H1 (cell line): ENCODE data around the gene TMEM273. TPM values are rescaled to one million over a fixed set of nuclear protein-coding genes. Genes with fewer than 3 reads are reported as not detected.

ENCODE experiments used
- CTCF ChIA-PET: fragments of 300-600 bp; sonication (Branson Sonifier 250); formaldehyde crosslinking; loops from one replicate; lab custom pipeline; 2021; ENCODE audit not compliant: partially characterized antibody; lab: Charles Lee
- POLR2A ChIA-PET: fragments of 300-600 bp; sonication (Branson Sonifier 250); formaldehyde crosslinking; loops from one replicate; lab custom pipeline; 2021; ENCODE audit warnings: inconsistent platforms; ENCODE audit not compliant: partially characterized antibody; lab: Charles Lee
- DNase-seq, 2 experiments: peaks; one replicate each; pipeline versions ENCODE4 v3.0.0 to v3.0.0-alpha.2; 2010 to 2022; ENCODE audit warnings: low spot score in 2 of 2, low read depth in 1 of 2, mixed read lengths in 1 of 2
- FAIRE-seq: peaks from 2 replicates; lab custom pipeline; 2011; peaks lifted over from hg19 to GRCh38; lab: Jason Lieb, UNC
- H2AFZ ChIP-seq: 2 replicates; pipeline ENCODE4 v1.8.1; 2012; ENCODE audit warnings: low read length, inconsistent platforms
- H2AK5ac ChIP-seq: 2 replicates; pipeline ENCODE4 v1.6.1; 2013; ENCODE audit warnings: low read depth, low read length
- H2BK120ac ChIP-seq: replicated peaks from 2 replicates; pipeline ENCODE3; 2013; ENCODE audit warnings: low read depth, low read length, inconsistent platforms
- H2BK12ac ChIP-seq: 2 replicates; pipeline ENCODE4 v1.6.1; 2013; ENCODE audit warnings: low read depth, low read length
- H2BK15ac ChIP-seq: 2 replicates; pipeline ENCODE4 v1.6.1; 2013; ENCODE audit warnings: low read length
- H2BK20ac ChIP-seq: 2 replicates; pipeline ENCODE4 v1.6.1; 2013; ENCODE audit warnings: low read length
- H2BK5ac ChIP-seq: 2 replicates; pipeline ENCODE4 v1.6.1; 2013; ENCODE audit warnings: low read depth, low read length
- H3K14ac ChIP-seq: 2 replicates; pipeline ENCODE4 v1.6.1; 2013; ENCODE audit warnings: inconsistent platforms; ENCODE audit not compliant: insufficient read length
- H3K18ac ChIP-seq: 2 replicates; pipeline ENCODE4 v1.6.1; 2013; ENCODE audit warnings: low read length; ENCODE audit errors: extremely low read depth
- H3K23ac ChIP-seq: 2 replicates; pipeline ENCODE4 v1.6.1; 2013; ENCODE audit warnings: inconsistent platforms; ENCODE audit not compliant: insufficient read length
- H3K23me2 ChIP-seq: 2 replicates; pipeline ENCODE4 v1.6.1; 2013; ENCODE audit warnings: low read depth, low read length
- H3K27ac ChIP-seq: 2 replicates; pipeline ENCODE4 v1.6.1; 2011; ENCODE audit warnings: low read depth, low read length, inconsistent platforms
- H3K27me3 ChIP-seq, 4 experiments: replicated peaks in 1 of 4; 1 replicate in 1 of 4; 2 replicates in 3 of 4; pipeline versions ENCODE4 v1.6.1 to v1.8.1; 2011 to 2013; ENCODE audit warnings: low read length in 3 of 4, mild to moderate bottlenecking in 3 of 4, inconsistent platforms in 2 of 4, mixed read lengths in 2 of 4, moderate library complexity in 1 of 4; ENCODE audit not compliant: control insufficient read depth in 3 of 4, insufficient read depth in 3 of 4; ENCODE audit errors: extremely low read depth in 1 of 4
- H3K36me3 ChIP-seq, 4 experiments: 2 replicates each; pipeline versions ENCODE4 v1.6.1 to v1.8.1; 2011 to 2013; ENCODE audit warnings: mild to moderate bottlenecking in 4 of 4, low read length in 3 of 4, moderate library complexity in 2 of 4, control low read depth in 1 of 4, inconsistent platforms in 1 of 4; ENCODE audit not compliant: insufficient read depth in 4 of 4, control insufficient read depth in 2 of 4
- H3K4ac ChIP-seq: replicated peaks from 2 replicates; pipeline ENCODE3; 2013; ENCODE audit warnings: low read length, low read depth, mixed read lengths, inconsistent platforms; ENCODE audit not compliant: insufficient read length
- H3K4me1 ChIP-seq, 4 experiments: replicated peaks in 1 of 4; 1 replicate in 1 of 4; 2 replicates in 3 of 4; pipeline versions ENCODE4 v1.6.1 to v1.8.1; 2011 to 2013; ENCODE audit warnings: low read length in 3 of 4, inconsistent platforms in 2 of 4, mixed read lengths in 1 of 4; ENCODE audit not compliant: insufficient read depth in 4 of 4, control insufficient read depth in 3 of 4
- H3K4me2 ChIP-seq, 2 experiments: 2 replicates each; pipeline versions ENCODE4 v1.6.1 to v1.8.1; 2011 to 2013; ENCODE audit warnings: low read depth in 2 of 2, low read length in 2 of 2, control low read depth in 1 of 2, inconsistent platforms in 1 of 2, mild to moderate bottlenecking in 1 of 2; ENCODE audit not compliant: insufficient read depth in 1 of 2
- H3K4me3 ChIP-seq, 4 experiments: fragments of 200-600, 300-600 bp in 1 of 4; sonication (generic), shearing (Covaris generic), sonication (Bioruptor Twin) in 1 of 4; 2 replicates each; pipeline versions ENCODE4 v1.5.1 to v1.8.1; 2011 to 2016; ENCODE audit warnings: low read length in 4 of 4, low read depth in 3 of 4, control low read depth in 2 of 4, inconsistent platforms in 2 of 4, mild to moderate bottlenecking in 2 of 4, mixed read lengths in 1 of 4, moderate library complexity in 1 of 4; ENCODE audit not compliant: insufficient read depth in 2 of 4; ENCODE audit errors: extremely low read depth in 1 of 4
- H3K56ac ChIP-seq: replicated peaks from 2 replicates; pipeline ENCODE3; 2013; ENCODE audit warnings: low read depth, mild to moderate bottlenecking, mixed read lengths, low read length, inconsistent platforms; ENCODE audit not compliant: insufficient read length
- H3K79me1 ChIP-seq: 2 replicates; pipeline ENCODE4 v1.6.1; 2013; ENCODE audit warnings: low read depth, low read length, control low read depth
- H3K79me2 ChIP-seq, 2 experiments: 2 replicates each; pipeline versions ENCODE4 v1.6.1 to v1.8.1; 2012 to 2013; ENCODE audit warnings: low read length in 2 of 2, mild to moderate bottlenecking in 2 of 2, inconsistent platforms in 1 of 2; ENCODE audit not compliant: insufficient read depth in 2 of 2, control insufficient read depth in 1 of 2
- H3K9ac ChIP-seq, 4 experiments: replicated peaks in 1 of 4; 1 replicate in 1 of 4; 2 replicates in 3 of 4; pipeline versions ENCODE4 v1.6.1 to v1.8.1; 2011 to 2013; ENCODE audit warnings: low read depth in 3 of 4, low read length in 3 of 4, control low read depth in 2 of 4, mild to moderate bottlenecking in 2 of 4, moderate library complexity in 2 of 4, inconsistent platforms in 1 of 4; ENCODE audit errors: extremely low read depth in 1 of 4
- H3K9me3 ChIP-seq, 2 experiments: 2 replicates each; pipeline versions ENCODE4 v1.6.1 to v1.8.1; 2012 to 2013; ENCODE audit warnings: mild to moderate bottlenecking in 2 of 2, moderate library complexity in 2 of 2, control low read depth in 1 of 2, inconsistent platforms in 1 of 2, low read depth in 1 of 2, low read length in 1 of 2, mixed read lengths in 1 of 2; ENCODE audit not compliant: insufficient read depth in 2 of 2
- H4K20me1 ChIP-seq, 2 experiments: replicated peaks in 1 of 2; 2 replicates each; pipeline versions ENCODE3 to v1.8.1; 2011 to 2013; ENCODE audit warnings: inconsistent platforms in 2 of 2, low read length in 2 of 2, mild to moderate bottlenecking in 1 of 2; ENCODE audit not compliant: insufficient read depth in 2 of 2, control insufficient read depth in 1 of 2
- H4K5ac ChIP-seq: 2 replicates; pipeline ENCODE4 v1.6.1; 2013; ENCODE audit warnings: low read length, low read depth, mixed read lengths, inconsistent platforms; ENCODE audit not compliant: insufficient read length
- H4K8ac ChIP-seq: 2 replicates; pipeline ENCODE4 v1.8.0; 2013; ENCODE audit warnings: mild to moderate bottlenecking, moderate library complexity, low read length, inconsistent platforms; ENCODE audit not compliant: insufficient read depth; ENCODE audit errors: extremely low read depth
- H4K91ac ChIP-seq: replicated peaks from 2 replicates; pipeline ENCODE3; 2013; ENCODE audit warnings: low read length, mixed read lengths, inconsistent platforms; ENCODE audit not compliant: insufficient read length
- BRCA1 ChIP-seq: IDR thresholded peaks from 2 replicates; pipeline ENCODE4 v1.6.1; 2012; ENCODE audit warnings: low read depth, low read length, improper control_type of control experiment
- CHD2 ChIP-seq: IDR thresholded peaks from 2 replicates; pipeline ENCODE4 v1.6.1; 2012; ENCODE audit warnings: low read length, improper control_type of control experiment
- CREB1 ChIP-seq: IDR thresholded peaks from 2 replicates; pipeline ENCODE4 v1.6.1; 2012; ENCODE audit warnings: inconsistent platforms
- EGR1 ChIP-seq: IDR thresholded peaks from 2 replicates; pipeline ENCODE4 v1.6.1; 2011; ENCODE audit warnings: low read depth, low read length, borderline replicate concordance
- KDM4A ChIP-seq: IDR thresholded peaks from one replicate; pipeline ENCODE4 v1.7.1; 2012; ENCODE audit warnings: low read depth, mild to moderate bottlenecking, moderate library complexity, low read length, inconsistent platforms; ENCODE audit not compliant: severe bottlenecking
- POU5F1 ChIP-seq: IDR thresholded peaks from 2 replicates; pipeline ENCODE4 v1.6.1; 2011; ENCODE audit warnings: low read depth, mild to moderate bottlenecking, low read length, moderate library complexity
- SIN3A ChIP-seq, 2 experiments: IDR thresholded peaks in 1 of 2; conservative IDR thresholded peaks in 1 of 2; 2 replicates each; pipeline ENCODE4 v1.6.1; 2011 to 2012; ENCODE audit warnings: low read length in 2 of 2, improper control_type of control experiment in 1 of 2, low read depth in 1 of 2, mild to moderate bottlenecking in 1 of 2
- ZNF274 ChIP-seq: IDR thresholded peaks from 2 replicates; pipeline ENCODE4 v1.7.0; 2012; ENCODE audit warnings: low read length, borderline replicate concordance; ENCODE audit errors: extremely low read depth
- WGBS, 2 experiments: shearing (Covaris generic) in 1 of 2; methylation state at CpG; one replicate each; pipeline versions ENCODE4 v1.1.6 to v1.1.7; 2013 to 2015; ENCODE audit warnings: low lambda C conversion rate in 2 of 2, mixed read lengths in 2 of 2, inconsistent platforms in 1 of 2, low coverage in 1 of 2, missing lambda C conversion rate in 1 of 2; ENCODE audit not compliant: insufficient replicate concordance in 2 of 2, insufficient coverage in 1 of 2, insufficient read length in 1 of 2; ENCODE audit errors: extremely low coverage in 1 of 2, missing lambda C conversion rate in 1 of 2; 5-methylcytosine and 5-hydroxymethylcytosine counted together
- polyA plus RNA-seq, 7 experiments: library from polyadenylated mRNA; depleted of rRNA in 3 of 7; stranded (reverse) in 5 of 7; unstranded in 2 of 7; fragments of >200 nt in 5 of 7; fragments of 200-250 nt in 2 of 7; gene quantifications; 1 replicate in 5 of 7; 2 replicates in 1 of 7; 4 replicates in 1 of 7; pipeline versions ENCODE4 v1.2.1 to v1.2.3, GENCODE V29; 2011 to 2013; ENCODE audit warnings: missing spikeins in 2 of 7, mixed read lengths in 2 of 7
- total RNA-seq: library from RNA; stranded (reverse); fragmentation: NEBNext Ultra II Directional; extraction: Animal tissue kit (Norgen Biotek cat#: 25700); gene quantifications from 2 replicates; pipeline ENCODE4 v1.2.1, GENCODE V29; 2021
- TF ChIP-seq, protein P1 (sequence below): IDR thresholded peaks from 2 replicates; pipeline ENCODE4 v1.6.1; 2012; ENCODE audit warnings: low read length, inconsistent platforms
- TF ChIP-seq, protein P2 (sequence below): IDR thresholded peaks from 2 replicates; pipeline ENCODE4 v1.6.1; 2011; ENCODE audit warnings: low read length, improper control_type of control experiment
- TF ChIP-seq, protein P3 (sequence below): IDR thresholded peaks from 2 replicates; pipeline ENCODE4 v1.6.1; 2011; ENCODE audit warnings: low read depth, mild to moderate bottlenecking, low read length; ENCODE audit not compliant: insufficient read depth

The TMEM273 gene
- total and polyA plus RNA-seq, 2 of the 8 experiments (the other 6 are each of a cell fraction or from before 2014, with no cell fraction given) = not detected

DNA sequence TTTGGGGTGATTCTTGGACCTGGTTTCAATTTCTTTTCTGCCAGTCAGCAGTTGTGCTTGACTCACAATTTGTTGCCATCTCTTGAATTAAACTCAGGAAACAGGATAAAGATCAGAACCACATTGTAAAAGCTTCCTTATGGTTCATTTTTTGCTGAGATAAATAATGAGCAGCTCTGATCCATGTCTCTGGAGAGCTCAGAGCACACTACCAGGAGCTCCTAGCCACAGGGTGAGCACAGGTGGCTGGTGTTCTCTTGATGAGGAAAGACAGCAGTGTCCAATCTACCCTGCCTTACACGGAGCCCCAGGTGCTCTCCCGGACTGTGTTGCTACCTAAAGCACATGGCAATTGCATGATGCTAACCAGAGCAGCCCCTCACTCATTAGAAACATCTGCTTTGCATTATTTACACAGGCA lies 37.2 kb downstream of the TMEM273 start:
- no peak overlapping the region for H3K4me2 ChIP-seq
- H3K27me3 ChIP-seq = no peaks in the 10 kb centered on the region
- H4K20me1 ChIP-seq = no peaks in the 10 kb centered on the region
- H3K79me2 ChIP-seq = no peaks in the 10 kb centered on the region
- FAIRE-seq (no peak), DNase-seq (no peak)
- no peak overlapping the region for H2BK5ac ChIP-seq
- H2BK120ac ChIP-seq = no peak overlapping the region
- H3K56ac ChIP-seq = no peak overlapping the region
- POLR2A ChIA-PET = no interaction called here
- CTCF ChIA-PET = interaction anchor here (0.7 to 1.1 kb wide), 3 partner anchors 11 to 362 kb away, joined by 3 to 4 read pairs (median 3); no protein-coding TSS in a partner anchor
- H3K36me3 ChIP-seq = no peaks in the 10 kb centered on the region
- no peak overlapping the region for H3K4ac ChIP-seq
- H4K8ac ChIP-seq = no peak overlapping the region
- H2BK12ac ChIP-seq = no peak overlapping the region
- H3K4me3 ChIP-seq = no peak overlapping the region
- H4K91ac ChIP-seq = no peak overlapping the region
- H3K9ac ChIP-seq = no peak overlapping the region
- H3K18ac ChIP-seq = no peak overlapping the region
- no peaks in the 10 kb centered on the region for H3K4me1 ChIP-seq
- no peaks in the 10 kb centered on the region for H3K79me1 ChIP-seq
- H3K27ac ChIP-seq = no peak overlapping the region
- no peak overlapping the region for H4K5ac ChIP-seq
- no peak overlapping the region for H3K23ac ChIP-seq
- WGBS, 2 experiments = 86% methylated on average over 2 of the region's 2 CpGs; no CpG with 5 or more reads in 1 of the 2 experiments
- no peak overlapping the region for H3K14ac ChIP-seq
- H2AK5ac ChIP-seq = no peak overlapping the region
- no peak overlapping the region for H2AFZ ChIP-seq
- H3K23me2 ChIP-seq = no peaks in the 10 kb centered on the region
- H2BK20ac ChIP-seq = no peak overlapping the region
- H3K9me3 ChIP-seq = peaks cover 0 to 4% of the 10 kb centered on the region in 2 experiments; a peak in 1 of 4 replicates
- H2BK15ac ChIP-seq = no peak overlapping the region
- TF ChIP-seq EGR1 (no peak), BRCA1 (no peak), KDM4A (no peak), CHD2 (no peak), POU5F1 (no peak), ZNF274 (no peak), SIN3A (conservative IDR thresholded peaks at IDR 0.05 in 1 of 2, IDR thresholded peaks at IDR 0.05 in 1 of 2; ENCODE audit: low read depth in 1 of 2, low read length in 2 of 2) (no peak), CREB1 (no peak)
- TF ChIP-seq, protein P1, sequence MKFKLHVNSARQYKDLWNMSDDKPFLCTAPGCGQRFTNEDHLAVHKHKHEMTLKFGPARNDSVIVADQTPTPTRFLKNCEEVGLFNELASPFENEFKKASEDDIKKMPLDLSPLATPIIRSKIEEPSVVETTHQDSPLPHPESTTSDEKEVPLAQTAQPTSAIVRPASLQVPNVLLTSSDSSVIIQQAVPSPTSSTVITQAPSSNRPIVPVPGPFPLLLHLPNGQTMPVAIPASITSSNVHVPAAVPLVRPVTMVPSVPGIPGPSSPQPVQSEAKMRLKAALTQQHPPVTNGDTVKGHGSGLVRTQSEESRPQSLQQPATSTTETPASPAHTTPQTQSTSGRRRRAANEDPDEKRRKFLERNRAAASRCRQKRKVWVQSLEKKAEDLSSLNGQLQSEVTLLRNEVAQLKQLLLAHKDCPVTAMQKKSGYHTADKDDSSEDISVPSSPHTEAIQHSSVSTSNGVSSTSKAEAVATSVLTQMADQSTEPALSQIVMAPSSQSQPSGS = no peak
- TF ChIP-seq, protein P2, sequence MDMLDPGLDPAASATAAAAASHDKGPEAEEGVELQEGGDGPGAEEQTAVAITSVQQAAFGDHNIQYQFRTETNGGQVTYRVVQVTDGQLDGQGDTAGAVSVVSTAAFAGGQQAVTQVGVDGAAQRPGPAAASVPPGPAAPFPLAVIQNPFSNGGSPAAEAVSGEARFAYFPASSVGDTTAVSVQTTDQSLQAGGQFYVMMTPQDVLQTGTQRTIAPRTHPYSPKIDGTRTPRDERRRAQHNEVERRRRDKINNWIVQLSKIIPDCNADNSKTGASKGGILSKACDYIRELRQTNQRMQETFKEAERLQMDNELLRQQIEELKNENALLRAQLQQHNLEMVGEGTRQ = no peak
- TF ChIP-seq, protein P3, sequence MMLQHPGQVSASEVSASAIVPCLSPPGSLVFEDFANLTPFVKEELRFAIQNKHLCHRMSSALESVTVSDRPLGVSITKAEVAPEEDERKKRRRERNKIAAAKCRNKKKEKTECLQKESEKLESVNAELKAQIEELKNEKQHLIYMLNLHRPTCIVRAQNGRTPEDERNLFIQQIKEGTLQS = no peak
